GM19467 (cell line): ENCODE results near the gene ATP9B.
A peak's percentile ranks its signal among the peaks of the same experiment; 100 is the strongest.
"Not testable (repeated sequence)": the region's sequence is repeated elsewhere in the genome, so short reads cannot be mapped to it uniquely, and the experiment has no call there.

Experiments
- ATAC-seq: cut with Tn5 transposase; IDR thresholded peaks from one replicate; pipeline ENCODE4 v1.9.1; 2021; ENCODE audit warnings: mild to moderate bottlenecking, moderate library complexity; ENCODE audit not compliant: unreplicated experiment

ATP9B gene

GRCh38 chr18:79275461-79275860 is 206.3 kb downstream of the ATP9B start:
- no peak for ATAC-seq

DNA sequence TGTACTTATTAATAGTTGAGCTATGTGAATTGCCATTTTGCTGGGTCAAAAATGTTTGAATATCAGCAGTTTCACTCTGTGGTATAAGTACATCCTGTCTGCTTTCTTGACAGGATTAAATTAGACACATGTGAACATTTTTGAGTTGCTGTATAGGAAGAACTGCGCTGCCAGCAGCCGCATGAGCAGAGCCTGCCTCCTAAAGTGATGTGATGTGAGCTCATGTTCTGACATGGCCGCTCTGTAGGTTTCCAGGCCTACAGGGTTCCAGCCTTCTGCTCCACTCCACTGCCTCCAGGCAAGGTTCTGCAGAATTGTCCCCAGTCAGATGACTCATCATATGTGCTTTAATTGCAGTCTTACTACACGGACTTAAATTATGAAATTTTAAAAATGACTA is 206.8 kb downstream of the ATP9B start:
- ATAC-seq = peak; percentile 72

DNA sequence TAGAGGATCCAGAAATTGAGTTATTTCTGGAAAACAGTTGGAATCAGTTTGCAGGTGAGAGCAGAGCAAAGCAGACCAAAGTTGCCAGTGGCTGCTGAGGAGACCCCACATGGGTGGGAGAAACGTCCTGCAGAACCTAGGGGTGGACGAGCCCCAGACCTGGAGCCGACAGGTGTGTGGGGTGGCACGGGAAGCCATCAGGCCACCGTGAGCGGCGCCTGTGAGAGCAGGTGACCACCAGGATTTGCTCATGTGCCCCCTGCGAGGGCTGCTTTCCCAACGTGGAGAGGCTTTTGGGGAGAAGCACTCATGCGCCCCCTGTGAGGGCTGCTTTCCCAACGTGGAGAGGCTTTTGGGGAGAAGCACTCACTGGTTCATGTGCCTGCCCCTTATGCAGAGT is 209.7 kb downstream of the ATP9B start:
- ATAC-seq = no peak

- no peak for ATAC-seq
Observed at GRCh38 chr18:79283131-79283810, 214.1 kb downstream of the ATP9B start.

GRCh38 chr18:79283929-79284328 is 214.7 kb downstream of the ATP9B start:
- ATAC-seq = no peak

GRCh38 chr18:79285191-79285590 is 216.0 kb downstream of the ATP9B start:
- ATAC-seq = not testable (repeated sequence)

DNA sequence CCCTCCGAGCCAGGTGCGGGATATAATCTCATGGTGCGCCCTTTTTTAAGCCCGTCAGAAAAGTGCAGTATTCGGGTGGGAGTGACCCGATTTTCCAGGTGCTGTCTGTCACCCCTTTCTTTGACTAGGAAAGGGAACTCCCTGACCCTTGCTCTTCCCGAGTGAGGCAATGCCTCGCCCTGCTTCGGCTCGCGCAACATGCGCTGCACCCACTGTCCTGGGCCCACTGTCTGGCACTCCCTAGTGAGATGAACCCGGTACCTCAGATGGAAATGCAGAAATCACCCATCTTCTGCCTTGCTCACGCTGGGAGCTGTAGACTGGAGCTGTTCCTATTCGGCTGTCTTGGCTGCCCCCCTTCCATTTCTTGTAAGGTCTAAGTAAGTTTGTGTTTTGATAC is 221.2 kb downstream of the ATP9B start:
- ATAC-seq = not testable (repeated sequence)

GRCh38 chr18:79290876-79291275 is 221.7 kb downstream of the ATP9B start:
- no peak for ATAC-seq

GRCh38 chr18:79294235-79294634 is 225.0 kb downstream of the ATP9B start:
- ATAC-seq = no peak

DNA sequence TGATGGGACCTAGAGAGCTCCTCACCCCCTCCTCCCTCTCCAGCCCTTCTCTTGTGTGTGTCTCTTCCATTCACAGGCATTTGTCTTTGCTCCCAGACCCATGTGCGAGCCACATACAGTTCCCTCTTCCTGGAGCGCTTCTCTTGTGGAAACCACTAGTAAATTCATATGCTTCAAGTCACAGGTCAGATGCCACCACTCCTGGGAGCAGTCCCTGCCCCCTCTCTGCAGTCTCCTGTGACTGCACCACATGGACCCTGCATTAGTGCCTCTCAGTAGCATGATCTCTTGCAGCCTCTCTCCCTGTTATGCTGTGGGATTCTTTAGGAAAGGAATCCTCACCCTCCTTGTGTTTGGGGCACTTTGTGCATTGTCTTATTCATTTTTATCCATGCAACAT is 230.1 kb downstream of the ATP9B start:
- no peak for ATAC-seq

DNA sequence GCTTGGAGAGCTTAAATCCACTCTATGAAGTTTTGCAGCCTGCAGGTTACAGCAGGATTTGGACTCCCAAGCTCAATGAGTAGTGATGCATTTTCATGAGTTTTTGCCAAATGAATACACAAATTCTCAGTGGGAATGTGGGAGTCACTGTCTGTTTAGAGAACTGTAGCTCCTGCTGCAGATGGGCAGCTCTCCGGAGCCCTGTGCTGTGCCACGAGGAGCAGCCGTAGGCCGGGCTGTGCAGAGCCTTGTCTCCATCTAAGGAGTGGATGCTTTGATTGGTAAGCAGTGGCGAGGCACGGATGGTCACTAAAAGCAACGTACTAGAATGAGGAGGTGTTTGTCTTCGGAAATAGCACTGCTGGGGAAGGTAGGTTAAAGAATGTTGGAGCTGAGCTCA is 230.5 kb downstream of the ATP9B start:
- ATAC-seq = no peak

- no peak for ATAC-seq
Observed at GRCh38 chr18:79300413-79300812, 231.2 kb downstream of the ATP9B start.

GRCh38 chr18:79302120-79302519 is 232.9 kb downstream of the ATP9B start:
- ATAC-seq = no peak

DNA sequence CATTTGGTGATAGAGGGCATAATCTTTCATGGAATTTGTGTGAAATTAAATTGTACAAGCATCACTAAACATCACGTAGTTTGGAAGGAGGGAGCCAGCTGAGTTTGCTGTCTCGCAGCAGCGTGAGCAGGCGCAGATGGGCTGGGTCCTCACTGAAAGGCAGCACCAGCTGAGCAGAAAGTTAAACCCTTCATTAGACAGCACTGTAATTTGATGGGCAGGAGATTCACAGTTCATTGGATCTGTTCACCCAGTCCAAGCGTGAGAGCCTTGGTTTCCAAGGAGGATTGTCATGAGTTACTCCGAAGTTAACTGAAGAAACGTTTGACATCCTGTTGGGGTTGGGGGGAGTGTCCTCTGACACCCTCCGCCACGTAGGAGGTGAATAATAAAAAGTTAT is 236.7 kb downstream of the ATP9B start:
- no peak for ATAC-seq

GRCh38 chr18:79309614-79310358 is 240.6 kb downstream of the ATP9B start:
- ATAC-seq = no peak

- no peak for ATAC-seq
Observed at GRCh38 chr18:79314838-79315388, 245.7 kb downstream of the ATP9B start.

- ATAC-seq = no peak
Observed at GRCh38 chr18:79315596-79315995, 246.4 kb downstream of the ATP9B start.

GRCh38 chr18:79317703-79318102 is 248.5 kb downstream of the ATP9B start:
- no peak for ATAC-seq

DNA sequence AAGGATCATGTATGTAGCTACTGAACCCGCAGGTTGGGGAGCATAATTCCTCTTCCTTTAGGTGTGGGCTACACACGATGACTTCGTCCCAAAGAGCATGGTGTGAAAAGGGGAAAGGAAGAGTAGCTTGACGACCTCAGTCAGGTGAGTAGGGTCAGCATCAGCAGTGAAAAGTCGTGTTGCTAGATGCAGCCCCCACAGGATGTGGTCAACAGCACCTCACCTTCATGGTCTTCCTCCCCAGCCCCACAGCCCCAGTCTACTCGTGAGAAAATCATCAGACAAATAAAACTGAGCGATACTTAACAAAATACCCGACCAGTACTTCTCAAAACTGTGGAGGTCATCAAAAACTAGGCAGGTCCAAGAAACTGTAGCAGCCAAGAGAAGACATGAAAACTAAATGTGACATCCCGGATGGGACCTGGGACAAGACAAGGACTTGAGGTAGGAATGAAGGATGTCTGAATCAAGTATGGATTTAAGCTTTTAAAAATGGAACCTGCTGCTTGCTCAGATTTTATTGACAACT is 249.0 kb downstream of the ATP9B start:
- ATAC-seq = no peak

DNA sequence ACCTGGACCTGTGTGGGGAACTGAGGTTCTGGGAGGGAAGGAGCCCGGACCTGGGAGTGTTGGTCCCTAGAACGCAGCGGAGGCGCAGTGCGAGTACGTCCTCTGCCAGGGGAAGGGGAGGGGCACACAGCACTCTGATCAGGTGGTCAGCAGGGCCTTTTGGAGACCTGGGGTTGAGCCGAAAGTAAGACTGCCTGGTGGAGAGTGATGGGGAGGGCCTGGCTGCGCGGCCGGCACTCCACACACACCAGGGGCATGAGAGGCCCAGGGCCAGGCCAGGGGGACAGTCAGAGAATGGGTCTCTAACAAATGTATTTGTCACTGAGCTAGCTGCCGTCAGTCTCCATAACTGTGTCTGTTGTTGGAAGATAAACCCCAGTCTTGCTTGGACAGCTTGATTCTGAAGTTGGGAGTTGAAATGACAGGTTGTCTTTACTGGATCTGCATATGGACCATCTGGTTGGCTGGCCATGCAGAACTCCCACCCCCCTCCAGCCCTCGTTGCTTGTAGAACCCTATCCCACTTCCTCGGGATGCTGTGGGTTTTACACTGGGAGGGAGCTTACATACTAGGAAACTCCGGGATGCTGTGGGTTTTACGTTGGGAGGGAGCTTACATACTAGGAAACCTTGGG is 251.1 kb downstream of the ATP9B start:
- ATAC-seq = no peak

GRCh38 chr18:79321625-79322405 is 252.6 kb downstream of the ATP9B start:
- ATAC-seq = no peak
